Epithelial cell of umbilical artery (primary cell): ENCODE data around the gene RABGAP1L. TPM values are rescaled to one million over a fixed set of nuclear protein-coding genes. Genes with fewer than 3 reads are reported as not detected.

Source experiments
- total RNA-seq: library from RNA; depleted of rRNA; stranded (reverse); fragments of >200 nt; gene quantifications from 2 replicates; pipeline ENCODE4 v1.2.3, GENCODE V29; 2014

The RABGAP1L gene
- total RNA-seq, result 26.3 and 26.7 TPM in 2 replicates

GRCh38 chr1:174159252-174160108 lies at the start of gene RABGAP1L:
Gene RABGAP1L, plus strand, starts transcription at chr1:174159520.

DNA sequence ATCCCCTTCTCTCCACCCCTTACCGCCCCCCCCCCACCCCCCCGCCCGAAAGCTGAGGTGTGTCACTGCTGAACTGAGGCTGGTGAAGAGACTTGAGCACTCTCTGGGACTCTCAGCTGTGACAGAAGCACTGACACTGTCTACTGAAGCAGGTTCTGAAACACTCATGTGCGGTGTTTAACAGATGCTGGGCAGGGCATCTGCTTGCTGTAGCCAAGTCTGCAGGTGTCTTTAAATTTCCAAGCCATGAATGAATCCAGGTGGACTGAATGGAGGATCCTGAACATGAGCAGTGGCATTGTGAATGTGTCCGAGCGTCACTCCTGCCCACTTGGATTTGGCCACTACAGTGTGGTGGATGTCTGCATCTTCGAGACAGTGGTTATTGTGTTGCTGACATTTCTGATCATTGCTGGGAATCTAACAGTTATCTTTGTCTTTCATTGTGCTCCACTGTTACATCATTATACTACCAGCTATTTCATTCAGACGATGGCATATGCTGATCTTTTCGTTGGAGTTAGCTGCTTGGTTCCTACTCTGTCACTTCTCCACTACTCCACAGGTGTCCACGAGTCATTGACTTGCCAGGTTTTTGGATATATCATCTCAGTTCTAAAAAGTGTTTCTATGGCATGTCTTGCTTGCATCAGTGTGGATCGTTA lies 288.7 kb downstream of the RABGAP1L start, which contains the start of gene GPR52:
GPR52 (plus strand) TSS at position 99 of the 665 bp plus-strand sequence; CDS start at position 247, 148 bp downstream.

GRCh38 chr1:174999936-175000696 lies 840.8 kb downstream of the RABGAP1L start, which contains the start of gene CACYBP:
Gene CACYBP, plus strand, starts transcription at chr1:174999947. Its CDS starts 234 bp downstream, at chr1:175000181.

GRCh38 chr1:175023043-175023921 lies 864.0 kb downstream of the RABGAP1L start, which contains the start of gene MRPS14:
Gene MRPS14, minus strand, starts transcription at chr1:175023425. Its CDS starts 17 bp downstream, at chr1:175023408.

Other genes starting within 250 kb of the RABGAP1L start
- gene SERPINC1, start 242.2 kb upstream of the RABGAP1L start, total RNA-seq, result not detected in 2 replicates
- gene RC3H1, start 137.2 kb upstream of the RABGAP1L start, total RNA-seq, result 12.7 and 20.8 TPM in 2 replicates